Effector memory CD4-positive, alpha-beta T cell (primary cell): Measurements from ENCODE around the gene BPTF.
"Not testable (repeated sequence)": the region's sequence is repeated elsewhere in the genome, so short reads cannot be mapped to it uniquely, and the experiment has no call there.

Experiments
- DNase-seq, 3 donors: peaks; one replicate each; pipeline ENCODE4 v3.0.0-alpha.2; 2020
- H3K27ac ChIP-seq: 2 replicates; pipeline ENCODE4 v1.7.0; 2013; ENCODE audit warnings: mild to moderate bottlenecking, low read length, moderate library complexity; ENCODE audit not compliant: insufficient read depth, poor library complexity, severe bottlenecking
- H3K27me3 ChIP-seq: replicated peaks from 2 replicates; pipeline ENCODE4 v1.7.0; 2013; ENCODE audit warnings: mild to moderate bottlenecking, low read length; ENCODE audit not compliant: insufficient read depth, control insufficient read depth, poor library complexity, severe bottlenecking
- H3K36me3 ChIP-seq: 2 replicates; pipeline ENCODE4 v1.7.0; 2013; ENCODE audit warnings: mild to moderate bottlenecking, low read length, moderate library complexity; ENCODE audit not compliant: control insufficient read depth, insufficient read depth
- H3K4me1 ChIP-seq: 2 replicates; pipeline ENCODE4 v1.7.0; 2013; ENCODE audit warnings: low read length, mild to moderate bottlenecking; ENCODE audit not compliant: control insufficient read depth, insufficient read depth, poor library complexity, severe bottlenecking
- H3K4me3 ChIP-seq: 2 replicates; pipeline ENCODE4 v1.7.0; 2013; ENCODE audit warnings: low read length, low read depth, mild to moderate bottlenecking; ENCODE audit not compliant: insufficient read depth, poor library complexity, severe bottlenecking
- H3K9me3 ChIP-seq: 2 replicates; pipeline ENCODE4 v1.7.0; 2013; ENCODE audit warnings: mild to moderate bottlenecking, low read length, moderate library complexity; ENCODE audit not compliant: control insufficient read depth

The BPTF gene

GRCh38 chr17:67982686-67983382 lies 157.5 kb downstream of the BPTF start:
- Histone ChIP-seq H3K4me1 (no peaks in the 10 kb centered on the region), H3K36me3 (peaks cover 3% of the 10 kb centered on the region), H3K27me3 (no peaks in the 10 kb centered on the region), H3K9me3 (no peaks in the 10 kb centered on the region), H3K27ac (no peak overlapping the region), H3K4me3 (no peak overlapping the region)
- DNase-seq, result no peak

GRCh38 chr17:67983383-67983688 lies 158.0 kb downstream of the BPTF start:
- Histone ChIP-seq H3K36me3 (peaks cover 3% of the 10 kb centered on the region), H3K4me3 (no peak overlapping the region), H3K4me1 (no peaks in the 10 kb centered on the region), H3K27me3 (no peaks in the 10 kb centered on the region), H3K9me3 (no peaks in the 10 kb centered on the region), H3K27ac (no peak overlapping the region)
- DNase-seq, result no peak

DNA sequence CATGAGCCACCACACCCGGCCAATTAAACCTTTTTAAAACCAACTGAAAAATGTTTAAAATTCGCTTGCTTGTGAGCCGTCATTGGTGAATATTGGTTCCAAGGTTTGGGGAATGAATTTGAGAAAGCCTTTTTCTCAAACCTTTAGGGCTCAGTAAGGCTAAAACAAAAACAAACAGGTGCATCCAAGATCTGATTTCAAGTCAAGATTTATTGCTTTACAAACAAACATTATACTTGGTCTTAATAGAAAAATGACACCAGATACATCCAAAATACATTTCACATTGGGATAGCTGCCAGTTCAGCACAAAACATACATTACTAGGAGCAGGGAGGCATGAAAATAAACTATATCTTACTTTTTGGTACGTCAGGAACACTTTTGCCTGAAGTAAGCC lies 165.6 kb downstream of the BPTF start:
- H3K36me3 ChIP-seq, result no peaks in the 10 kb centered on the region
- DNase-seq, result no peak

DNA sequence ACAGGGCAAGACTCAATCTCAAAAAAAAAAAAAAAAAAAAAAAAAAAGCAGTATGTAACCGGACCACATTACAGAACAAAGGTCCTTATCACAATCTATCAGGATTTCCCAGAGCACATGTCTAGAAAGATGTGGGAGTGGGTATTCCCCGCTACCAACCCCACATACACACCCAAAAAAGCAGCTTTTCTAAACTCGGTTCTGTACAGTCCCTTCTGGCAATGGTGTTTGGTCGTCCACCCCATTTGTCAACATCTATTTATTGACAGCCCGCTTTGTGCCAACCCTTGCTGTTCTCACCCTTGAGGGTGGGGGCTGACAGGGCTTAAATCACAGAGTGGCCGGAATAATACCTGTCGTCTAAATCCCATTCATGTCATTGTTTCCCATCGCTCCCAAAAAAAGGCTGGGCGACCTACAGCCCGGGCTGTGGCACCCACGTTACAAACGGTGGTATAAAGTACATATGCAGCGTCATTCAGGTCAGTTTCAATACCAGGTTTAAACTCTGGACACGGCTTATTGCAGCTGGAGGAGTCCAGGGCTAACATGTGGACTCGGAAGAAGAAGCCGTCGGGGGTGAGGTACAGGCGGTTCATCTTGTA lies 167.3 kb downstream of the BPTF start:
- Histone ChIP-seq H3K9me3 (no peaks in the 10 kb centered on the region), H3K4me1 (peaks cover 20% of the 10 kb centered on the region), H3K27me3 (no peaks in the 10 kb centered on the region), H3K36me3 (no peaks in the 10 kb centered on the region), H3K27ac (no peak overlapping the region), H3K4me3 (peak overlapping the region; percentile 76)
- DNase-seq, result no peak

More for the DNA sequence above, 165.6 kb downstream of the BPTF start:
- Histone ChIP-seq H3K27me3 (no peaks in the 10 kb centered on the region), H3K9me3 (no peaks in the 10 kb centered on the region), H3K4me1 (peaks cover 19% of the 10 kb centered on the region), H3K27ac (no peak overlapping the region), H3K4me3 (no peak overlapping the region)

GRCh38 chr17:67993153-67993997 lies 168.1 kb downstream of the BPTF start:
- H3K4me1 ChIP-seq, result peaks cover 20% of the 10 kb centered on the region
- peak overlapping the region; percentile 76 for H3K4me3 ChIP-seq
- no peaks in the 10 kb centered on the region for H3K27me3 ChIP-seq
- H3K9me3 ChIP-seq, result no peaks in the 10 kb centered on the region
- H3K36me3 ChIP-seq, result no peaks in the 10 kb centered on the region
- H3K27ac ChIP-seq, result peak overlapping the region; percentile 32
- peak; percentile 38 to 51 (median 49) for DNase-seq

GRCh38 chr17:67993998-67994361 lies 168.7 kb downstream of the BPTF start:
- Histone ChIP-seq H3K27ac (peak overlapping the region; percentile 32), H3K9me3 (no peaks in the 10 kb centered on the region), H3K4me1 (peaks cover 20% of the 10 kb centered on the region), H3K27me3 (no peaks in the 10 kb centered on the region), H3K4me3 (peak overlapping the region; percentile 74), H3K36me3 (no peaks in the 10 kb centered on the region)
- no peak for DNase-seq

DNA sequence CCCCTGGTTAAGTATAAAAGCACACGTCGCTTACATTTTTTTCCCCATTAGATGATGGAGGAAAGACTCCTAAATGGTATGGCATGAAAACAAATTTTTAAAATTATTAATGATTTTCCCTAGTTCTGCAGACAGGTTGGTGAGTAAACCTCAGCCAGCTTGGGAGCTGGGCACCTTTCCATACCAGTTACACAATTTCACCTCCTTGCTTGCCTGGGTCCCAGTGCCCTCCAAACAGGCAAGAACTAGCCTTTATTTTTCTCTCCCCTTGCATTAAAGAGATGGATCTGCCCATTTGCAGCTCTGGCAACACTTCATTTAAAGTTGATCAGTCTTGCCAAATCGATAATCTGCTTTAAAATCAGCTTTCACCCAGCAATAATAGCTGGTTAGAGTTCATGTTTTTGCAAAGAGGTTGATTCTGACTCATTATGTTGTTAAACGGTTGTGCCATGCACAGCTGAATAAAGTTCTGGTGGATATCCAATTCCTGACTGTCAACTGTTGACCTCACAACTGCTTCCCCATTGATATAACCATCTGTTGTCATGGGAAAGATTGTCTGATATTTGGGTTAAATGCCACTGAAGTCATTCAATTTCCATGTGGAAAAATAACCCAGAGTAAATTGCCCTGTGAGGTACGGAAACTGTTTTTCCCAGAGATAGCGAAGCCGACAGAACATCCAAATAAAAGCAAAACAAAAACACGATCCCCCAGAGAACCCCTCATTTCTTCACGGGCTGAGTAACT lies 169.7 kb downstream of the BPTF start:
- no peak for DNase-seq
- H3K4me1 ChIP-seq, result peaks cover 20% of the 10 kb centered on the region
- no peaks in the 10 kb centered on the region for H3K9me3 ChIP-seq
- peak overlapping the region; percentile 69 for H3K4me3 ChIP-seq
- no peak overlapping the region for H3K27ac ChIP-seq
- no peaks in the 10 kb centered on the region for H3K27me3 ChIP-seq
- no peaks in the 10 kb centered on the region for H3K36me3 ChIP-seq

- DNase-seq, result no peak
- no peaks in the 10 kb centered on the region for H3K27me3 ChIP-seq
- peak overlapping the region; percentile 69 for H3K4me3 ChIP-seq
- H3K27ac ChIP-seq, result no peak overlapping the region
- H3K9me3 ChIP-seq, result no peaks in the 10 kb centered on the region
- H3K36me3 ChIP-seq, result no peaks in the 10 kb centered on the region
- H3K4me1 ChIP-seq, result peaks cover 20% of the 10 kb centered on the region
These were observed 170.4 kb downstream of the BPTF start for GRCh38 chr17:67995570-67996263.

DNA sequence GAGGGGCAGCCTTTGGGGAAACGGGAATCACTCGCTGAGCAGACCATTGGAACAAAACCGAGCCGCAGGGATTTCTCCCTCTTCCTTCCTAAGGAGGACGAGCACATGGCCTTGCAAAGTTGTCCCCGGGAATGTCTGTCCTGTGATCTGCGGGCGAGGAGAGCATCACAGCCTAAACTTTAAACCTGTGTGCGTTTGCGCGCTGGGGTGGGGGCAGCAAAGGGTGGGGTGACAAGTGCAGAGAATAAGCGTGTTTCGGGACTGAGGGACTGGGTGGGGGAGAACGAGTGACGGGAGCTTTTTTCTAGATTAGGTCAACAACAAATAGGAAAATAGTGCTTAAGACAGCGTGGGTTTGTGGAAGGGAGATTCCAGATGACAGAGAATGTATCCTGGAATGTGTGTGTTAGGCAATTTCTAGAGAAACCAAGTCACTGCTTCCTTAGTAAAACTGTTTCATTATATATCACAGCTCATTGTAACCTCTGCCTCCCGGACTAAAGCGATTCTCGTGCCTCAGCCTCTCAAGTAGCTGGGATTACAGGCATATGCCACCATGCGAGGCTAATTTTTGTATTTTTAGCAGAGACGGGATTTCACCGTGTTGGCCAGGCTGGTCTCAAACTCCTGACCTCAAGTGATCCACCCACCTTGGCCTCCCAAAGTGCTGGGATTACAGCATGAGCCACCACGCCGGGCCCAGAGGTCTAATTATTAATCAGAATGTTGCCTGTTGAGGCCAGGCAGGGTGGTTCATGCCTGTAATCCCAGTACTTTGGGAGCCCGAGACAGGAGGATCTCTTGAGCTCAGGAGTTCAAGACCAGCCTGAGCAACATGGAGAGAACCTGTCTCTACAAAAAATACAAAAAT lies 171.2 kb downstream of the BPTF start, which contains the start of gene C17orf58:
C17orf58 (minus strand) TSS at position 169 of the 871 bp plus-strand sequence. CDS start 271 bp downstream, outside the sequence.
- not testable (repeated sequence) for H3K9me3 ChIP-seq, H3K27ac ChIP-seq, DNase-seq, H3K27me3 ChIP-seq, H3K36me3 ChIP-seq
- Histone ChIP-seq H3K4me3 (peak within 1 kb of the TSS; percentile 69), H3K4me1 (peaks cover 20% of the 10 kb centered on the region)
